Measurements from ENCODE around the gene TMEM42. TPM values are rescaled to one million over a fixed set of nuclear protein-coding genes. Genes with fewer than 3 reads are reported as not detected.
A peak's percentile ranks its signal among the peaks of the same experiment; 100 is the strongest.

TMEM42 gene
- total and polyA plus RNA-seq, 10 of the 15 experiments (the other 5 are each of a cell fraction or from before 2014, with no cell fraction given): 5.0 to 20.5 (median 12.2) TPM

- ATAC-seq (peak; percentile 31; the same call in 2 of the 3 replicates), DNase-seq (ENCODE audit: low read depth, low spot score) (no peak), FAIRE-seq (no peak)
- no peak overlapping the region for H2AFZ ChIP-seq (ENCODE audit: control insufficient read depth, low read depth, low read length)
- no peaks in the 10 kb centered on the region for H3K4me1 ChIP-seq (ENCODE audit: control insufficient read depth, insufficient read depth, low read length)
- RAD21 ChIA-PET (ENCODE audit: unreplicated experiment): no interaction called here
- no peak for TF ChIP-seq FOXK2 (IDR thresholded peaks at IDR 0.05)
- TF ChIP-seq SPI1 (IDR thresholded peaks at IDR 0.05; ENCODE audit: borderline replicate concordance, insufficient read depth, low read depth, low read length): peak; percentile 82
- 95% methylated on average over 2 of the region's 2 CpGs for WGBS (ENCODE audit: insufficient coverage, insufficient replicate concordance, low lambda C conversion rate, missing lambda C conversion rate)
- no peaks in the 10 kb centered on the region for H4K20me1 ChIP-seq (ENCODE audit: control insufficient read depth, insufficient read depth)
- no TSS peak for BruUV-seq (replicated peaks)
- POLR2A ChIA-PET: no interaction called here
- no peaks in the 10 kb centered on the region for H3K27me3 ChIP-seq (replicated peaks in 1 of 2; ENCODE audit: control insufficient read depth in 2 of 2, insufficient read depth in 2 of 2, low read length in 1 of 2)
- H3K4me3 ChIP-seq: no peak overlapping the region
- H3K9me3 ChIP-seq (replicated peaks; ENCODE audit: control insufficient read depth, insufficient read depth, low read length): no peaks in the 10 kb centered on the region
- in situ Hi-C loops (cut with MboI) (no loop called here), intact Hi-C loops (cut with micrococcal nuclease; ENCODE audit: unreplicated experiment) (no loop called here)
- SMC1A ChIA-PET (ENCODE audit: uncharacterized antibody, unreplicated experiment): interaction anchor here (0.9 to 1.6 kb wide), 4 partner anchors 11 to 386 kb away, joined by 3 to 5 read pairs (median 4); no protein-coding TSS in a partner anchor
- H3K9ac ChIP-seq (ENCODE audit: control insufficient read depth, insufficient read depth, low read length): no peak overlapping the region
- no peaks in the 10 kb centered on the region for H3K79me2 ChIP-seq (ENCODE audit: control insufficient read depth, insufficient read depth, low read length)
- peaks cover 4% of the 10 kb centered on the region in 2 experiments; a peak in 2 of 4 replicates for H3K36me3 ChIP-seq (ENCODE audit: control insufficient read depth in 2 of 2, insufficient read depth in 2 of 2, low read length in 1 of 2)
- H3K4me2 ChIP-seq (ENCODE audit: control insufficient read depth, insufficient read depth): no peak overlapping the region
- CTCF ChIA-PET: interaction anchor here (1.2 kb wide), 1 partner anchor 10 kb away, joined by 5 read pairs; no protein-coding TSS in a partner anchor
- H3K27ac ChIP-seq (ENCODE audit: control insufficient read depth, insufficient read depth): no peak overlapping the region
Observed at GRCh38 chr3:44825264-44825925, 36.3 kb upstream of the TMEM42 start.

DNA sequence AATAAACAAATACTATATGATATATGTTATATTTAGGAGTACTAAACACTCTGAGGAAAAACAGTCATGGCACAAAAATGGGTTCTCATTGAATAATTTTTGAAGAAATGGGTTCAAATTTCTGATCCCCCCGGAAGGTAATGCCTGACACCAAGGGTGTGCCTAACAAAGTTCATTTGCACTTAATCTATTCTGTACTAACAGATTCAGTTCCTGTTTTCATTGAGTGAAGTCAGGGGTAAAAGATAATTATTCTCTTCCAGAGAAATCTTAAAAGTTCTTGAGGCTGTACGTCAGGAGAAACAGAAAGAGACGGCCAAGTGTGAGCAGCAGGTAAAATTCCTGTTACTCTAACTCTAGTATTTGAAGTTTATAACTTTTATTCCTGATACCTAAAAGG lies 34.5 kb upstream of the TMEM42 start:
- no peak overlapping the region for H3K4me2 ChIP-seq (ENCODE audit: control insufficient read depth, insufficient read depth)
- no peak overlapping the region for H2AFZ ChIP-seq (ENCODE audit: control insufficient read depth, low read depth, low read length)
- H3K4me1 ChIP-seq (ENCODE audit: control insufficient read depth, insufficient read depth, low read length): no peaks in the 10 kb centered on the region
- no peak for ATAC-seq
- no peak for DNase-seq (ENCODE audit: low read depth, low spot score)
- TF ChIP-seq SPI1 (IDR thresholded peaks at IDR 0.05; ENCODE audit: borderline replicate concordance, insufficient read depth, low read depth, low read length): peak; percentile 70
- no peak for TF ChIP-seq KAT2A (conservative IDR thresholded peaks at IDR 0.05; ENCODE audit: control insufficient read depth, low read depth, low read length)
- no peak for TF ChIP-seq EZH2 (IDR thresholded peaks at IDR 0.05; ENCODE audit: borderline replicate concordance, control insufficient read depth, low read depth, low read length)
- ChIA-PET RAD21 (ENCODE audit: unreplicated experiment) (no interaction called here), SMC1A (ENCODE audit: uncharacterized antibody, unreplicated experiment) (interaction anchor here (0.8 kb wide), 1 partner anchor 28 kb away, joined by 3 read pairs; no protein-coding TSS in a partner anchor), CTCF (no interaction called here), POLR2A (no interaction called here)
- no peaks in the 10 kb centered on the region for H4K20me1 ChIP-seq (ENCODE audit: control insufficient read depth, insufficient read depth)
- no peak overlapping the region for H3K4me3 ChIP-seq
- peaks cover 8 to 10% of the 10 kb centered on the region in 2 experiments; a peak in 3 of 4 replicates for H3K36me3 ChIP-seq (ENCODE audit: control insufficient read depth in 2 of 2, insufficient read depth in 2 of 2, low read length in 1 of 2)
- no peaks in the 10 kb centered on the region for H3K9me3 ChIP-seq (replicated peaks; ENCODE audit: control insufficient read depth, insufficient read depth, low read length)
- intact Hi-C loops (cut with micrococcal nuclease; ENCODE audit: unreplicated experiment) (no loop called here), in situ Hi-C loops (cut with MboI) (no loop called here)
- FAIRE-seq: no peak
- H3K27ac ChIP-seq (ENCODE audit: control insufficient read depth, insufficient read depth): no peak overlapping the region
- no peak overlapping the region for H3K9ac ChIP-seq (ENCODE audit: control insufficient read depth, insufficient read depth, low read length)
- no peaks in the 10 kb centered on the region for H3K27me3 ChIP-seq (replicated peaks in 1 of 2; ENCODE audit: control insufficient read depth in 2 of 2, insufficient read depth in 2 of 2, low read length in 1 of 2)
- H3K79me2 ChIP-seq (ENCODE audit: control insufficient read depth, insufficient read depth, low read length): no peaks in the 10 kb centered on the region
- 71% methylated on average over 3 of the region's 3 CpGs for WGBS (ENCODE audit: insufficient coverage, insufficient replicate concordance, low lambda C conversion rate, missing lambda C conversion rate)
- no TSS peak for BruUV-seq (replicated peaks)

Data from GM12878 (cell line).